ENCODE data around the gene MN1. TPM values are rescaled to one million over a fixed set of nuclear protein-coding genes. Genes with fewer than 3 reads are reported as not detected.

Gene MN1
- polyA plus RNA-seq, 2 of the 4 experiments (the other 2 are of a cell fraction), result 0.59 to 2.4 TPM

- no peak overlapping the region for H3K4me2 ChIP-seq
- DNase-seq (ENCODE audit: low read depth in 1 of 2, low spot score in 1 of 2), result no peak
- 84% methylated on average over 16 of the region's 16 CpGs for WGBS (ENCODE audit: missing lambda C conversion rate)
- no peak for ATAC-seq
- H3K27ac ChIP-seq, result no peak overlapping the region
- H3K4me3 ChIP-seq, result no peak overlapping the region
- no peak for TF ChIP-seq EHF (CRISPR knock-in tag; IDR thresholded peaks at IDR 0.05)
- TF ChIP-seq NFE2L2 (conservative IDR thresholded peaks at IDR 0.05; ENCODE audit: low read length), result no peak
- TF ChIP-seq HOXA7 (CRISPR knock-in tag; IDR thresholded peaks at IDR 0.05), result no peak
- no peak for TF ChIP-seq ELK1 (IDR thresholded peaks at IDR 0.05; ENCODE audit: low read depth, low read length)
- no peak for TF ChIP-seq KDM1A (IDR thresholded peaks at IDR 0.05; ENCODE audit: low read depth)
- TF ChIP-seq PBX3 (IDR thresholded peaks at IDR 0.05), result no peak
- TF ChIP-seq MYC (IDR thresholded peaks at IDR 0.05; ENCODE audit: borderline replicate concordance, low read length), result no peak
- TF ChIP-seq HMGXB4 (CRISPR knock-in tag; IDR thresholded peaks at IDR 0.05; ENCODE audit: borderline replicate concordance), result no peak
- TF ChIP-seq RARB (CRISPR knock-in tag; IDR thresholded peaks at IDR 0.05), result no peak
- no peak for TF ChIP-seq JUNB (IDR thresholded peaks at IDR 0.05)
- no peak for TF ChIP-seq ZC3H11A (IDR thresholded peaks at IDR 0.05)
- TF ChIP-seq TP53 (CRISPR knock-in tag; IDR thresholded peaks at IDR 0.05), result no peak
- no peak for TF ChIP-seq ZNF302 (CRISPR knock-in tag; IDR thresholded peaks at IDR 0.05)
- TF ChIP-seq HES2 (IDR thresholded peaks at IDR 0.05), result no peak
- TF ChIP-seq MAX (IDR thresholded peaks at IDR 0.05), result no peak
- TF ChIP-seq REST (IDR thresholded peaks at IDR 0.05), result no peak
- no peak for TF ChIP-seq FOSL2 (IDR thresholded peaks at IDR 0.05)
- no peak for TF ChIP-seq FOSL2 (CRISPR knock-in tag; IDR thresholded peaks at IDR 0.05)
- no peak for TF ChIP-seq POLR2AphosphoS2 (conservative IDR thresholded peaks at IDR 0.05; ENCODE audit: low read length)
- FAIRE-seq, result no peak
- H3K4me1 ChIP-seq, result no peaks in the 10 kb centered on the region
- H3K9me3 ChIP-seq, result no peaks in the 10 kb centered on the region
- ChIA-PET CTCF (interaction anchor here (0.7 kb wide), 1 partner anchor 32 kb away, joined by 3 read pairs; no protein-coding TSS in a partner anchor), POLR2A (no interaction called here)
These were observed 29.2 kb downstream of the MN1 start for GRCh38 chr22:27772081-27772983.

Data from A549 (cell line).